Glutamatergic neuron (in vitro differentiated cells): ENCODE data around the gene SAXO1. TPM values are rescaled to one million over a fixed set of nuclear protein-coding genes. Genes with fewer than 3 reads are reported as not detected.

Experiments
- DNase-seq: peaks from one replicate; pipeline ENCODE4 v3.0.0; 2022
- H3K27ac Mint-ChIP-seq: one replicate; pipeline ENCODE4 v1.8.0; 2020; ENCODE audit warnings: mild to moderate bottlenecking, mixed read lengths, inconsistent platforms; ENCODE audit not compliant: unreplicated experiment
- H3K27me3 Mint-ChIP-seq: one replicate; pipeline ENCODE4 v1.8.0; 2020; ENCODE audit warnings: mild to moderate bottlenecking, moderate library complexity, mixed read lengths, inconsistent platforms; ENCODE audit not compliant: unreplicated experiment
- H3K36me3 Mint-ChIP-seq: one replicate; pipeline ENCODE4 v1.8.0; 2020; ENCODE audit warnings: mild to moderate bottlenecking, mixed read lengths, inconsistent platforms; ENCODE audit not compliant: unreplicated experiment
- H3K4me1 Mint-ChIP-seq: one replicate; pipeline ENCODE4 v1.8.0; 2020; ENCODE audit warnings: mild to moderate bottlenecking, low read depth, mixed read lengths, inconsistent platforms; ENCODE audit not compliant: unreplicated experiment
- H3K4me3 Mint-ChIP-seq: one replicate; pipeline ENCODE4 v1.8.0; 2020; ENCODE audit warnings: mild to moderate bottlenecking, mixed read lengths, inconsistent platforms; ENCODE audit not compliant: unreplicated experiment
- H3K9me3 Mint-ChIP-seq: one replicate; pipeline ENCODE4 v1.8.0; 2020; ENCODE audit warnings: mild to moderate bottlenecking, moderate library complexity, mixed read lengths, inconsistent platforms; ENCODE audit not compliant: unreplicated experiment
- CTCF ChIP-seq: fragments of 200-600 bp; sonication (generic); IDR thresholded peaks from one replicate; pipeline ENCODE4 v1.5.0; 2021; ENCODE audit not compliant: partially characterized antibody, unreplicated experiment
- total RNA-seq: library from RNA; stranded (reverse); fragmentation: NEBNext Ultra II Directional; extraction: Animal tissue kit (Norgen Biotek cat#: 25700); gene quantifications from one replicate; pipeline ENCODE4 v1.2.1, GENCODE V29; 2021; ENCODE audit not compliant: unreplicated experiment

Gene SAXO1
- total RNA-seq, 1 donor from 2014 or later = 0.37 TPM

GRCh38 chr9:18910916-18911315 lies 122.1 kb downstream of the SAXO1 start:
- DNase-seq = no peak
- Mint-ChIP-seq H3K27ac (no peak overlapping the region), H3K36me3 (no peaks in the 10 kb centered on the region), H3K4me3 (no peak overlapping the region), H3K4me1 (peaks cover 5% of the 10 kb centered on the region), H3K9me3 (no peaks in the 10 kb centered on the region), H3K27me3 (peaks cover 3% of the 10 kb centered on the region)
- TF ChIP-seq CTCF = no peak

- Mint-ChIP-seq H3K36me3 (no peaks in the 10 kb centered on the region), H3K27ac (no peak overlapping the region), H3K4me3 (no peak overlapping the region), H3K9me3 (no peaks in the 10 kb centered on the region), H3K4me1 (peaks cover 5% of the 10 kb centered on the region), H3K27me3 (peaks cover 3% of the 10 kb centered on the region)
- DNase-seq = no peak
- no peak for TF ChIP-seq CTCF
Measured at GRCh38 chr9:18910435-18910834, 122.6 kb downstream of the SAXO1 start.

DNA sequence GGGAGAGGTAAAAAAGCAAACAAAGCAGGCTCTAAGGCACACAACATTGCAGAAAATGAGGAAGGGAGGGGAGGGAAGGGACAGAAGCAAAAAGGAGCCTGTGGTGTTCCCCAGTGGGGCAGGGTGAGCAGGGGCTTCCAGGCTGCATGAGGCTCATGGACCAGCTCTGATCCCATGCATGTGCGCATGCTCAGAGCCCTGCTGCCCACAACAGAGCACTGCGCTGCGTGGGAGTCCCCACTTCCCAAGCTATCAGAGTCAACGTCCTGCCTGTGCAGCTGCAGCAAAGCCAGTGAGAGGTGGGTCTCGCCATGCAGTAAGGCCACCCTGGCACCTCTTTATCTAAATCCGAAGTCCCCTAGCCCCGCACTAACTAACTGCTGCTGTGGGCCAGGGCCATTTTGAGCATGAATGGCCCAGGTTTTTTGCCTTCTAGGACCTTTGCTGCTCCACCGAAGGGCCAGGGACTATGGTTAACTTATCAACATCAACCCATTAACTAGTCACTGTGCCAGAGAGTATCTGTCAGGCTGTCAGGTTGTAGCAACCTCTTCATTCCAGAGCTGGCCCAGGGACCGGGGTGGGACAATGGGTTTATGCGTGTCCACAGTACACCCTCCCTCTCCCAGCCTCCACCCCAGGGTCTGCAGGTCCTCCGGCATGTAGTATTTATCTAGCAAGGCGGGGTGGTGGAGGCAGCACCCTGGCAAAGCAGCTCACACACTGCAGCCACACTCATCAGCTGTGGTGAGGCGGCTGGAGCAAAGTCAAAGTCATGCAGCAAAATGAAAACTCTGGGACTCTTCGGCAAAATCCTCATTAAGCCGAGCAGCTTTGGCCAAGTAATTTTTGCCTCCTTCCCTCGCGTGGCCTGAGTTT lies 123.6 kb downstream of the SAXO1 start:
- Mint-ChIP-seq H3K27ac (no peak overlapping the region), H3K36me3 (no peaks in the 10 kb centered on the region), H3K4me1 (peaks cover 5% of the 10 kb centered on the region), H3K27me3 (peaks cover 3% of the 10 kb centered on the region), H3K4me3 (no peak overlapping the region), H3K9me3 (no peaks in the 10 kb centered on the region)
- no peak for TF ChIP-seq CTCF
- DNase-seq = no peak

- Mint-ChIP-seq H3K36me3 (no peaks in the 10 kb centered on the region), H3K4me1 (peaks cover 5% of the 10 kb centered on the region), H3K9me3 (no peaks in the 10 kb centered on the region), H3K27me3 (peaks cover 3% of the 10 kb centered on the region), H3K4me3 (no peak overlapping the region), H3K27ac (no peak overlapping the region)
- DNase-seq = no peak
- no peak for TF ChIP-seq CTCF
Measured at GRCh38 chr9:18907927-18908625, 124.9 kb downstream of the SAXO1 start.
